Measurements from ENCODE around the gene GPRASP2.

DNA sequence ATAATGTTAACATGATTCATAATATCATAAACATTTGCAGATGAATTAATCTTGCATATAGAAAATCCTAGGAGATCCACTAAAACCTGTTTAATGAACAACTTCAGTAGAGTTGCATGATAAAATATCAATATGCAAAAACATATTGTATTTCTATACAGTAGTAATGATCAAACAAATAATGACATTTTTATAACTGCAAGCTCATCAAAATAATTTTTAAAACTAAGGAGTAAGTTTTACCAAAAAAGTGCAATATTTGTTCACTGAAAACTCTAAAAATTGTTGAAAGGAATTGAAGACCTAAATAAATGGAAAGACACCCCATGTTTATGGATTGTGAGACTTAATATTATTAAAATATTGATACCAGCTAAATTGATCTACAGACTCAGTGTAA is 15.9 kb upstream of the GPRASP2 start:
- TF ChIP-seq, protein P1, sequence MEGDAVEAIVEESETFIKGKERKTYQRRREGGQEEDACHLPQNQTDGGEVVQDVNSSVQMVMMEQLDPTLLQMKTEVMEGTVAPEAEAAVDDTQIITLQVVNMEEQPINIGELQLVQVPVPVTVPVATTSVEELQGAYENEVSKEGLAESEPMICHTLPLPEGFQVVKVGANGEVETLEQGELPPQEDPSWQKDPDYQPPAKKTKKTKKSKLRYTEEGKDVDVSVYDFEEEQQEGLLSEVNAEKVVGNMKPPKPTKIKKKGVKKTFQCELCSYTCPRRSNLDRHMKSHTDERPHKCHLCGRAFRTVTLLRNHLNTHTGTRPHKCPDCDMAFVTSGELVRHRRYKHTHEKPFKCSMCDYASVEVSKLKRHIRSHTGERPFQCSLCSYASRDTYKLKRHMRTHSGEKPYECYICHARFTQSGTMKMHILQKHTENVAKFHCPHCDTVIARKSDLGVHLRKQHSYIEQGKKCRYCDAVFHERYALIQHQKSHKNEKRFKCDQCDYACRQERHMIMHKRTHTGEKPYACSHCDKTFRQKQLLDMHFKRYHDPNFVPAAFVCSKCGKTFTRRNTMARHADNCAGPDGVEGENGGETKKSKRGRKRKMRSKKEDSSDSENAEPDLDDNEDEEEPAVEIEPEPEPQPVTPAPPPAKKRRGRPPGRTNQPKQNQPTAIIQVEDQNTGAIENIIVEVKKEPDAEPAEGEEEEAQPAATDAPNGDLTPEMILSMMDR (conservative IDR thresholded peaks at IDR 0.05) = no peak
- TF ChIP-seq ZFX (IDR thresholded peaks at IDR 0.05) = no peak
